Glutamatergic neuron (in vitro differentiated cells): ENCODE results near the gene GNGT1. TPM values are rescaled to one million over a fixed set of nuclear protein-coding genes. Genes with fewer than 3 reads are reported as not detected.
"Not testable (repeated sequence)": the region's sequence is repeated elsewhere in the genome, so short reads cannot be mapped to it uniquely, and the experiment has no call there.

Source experiments
- DNase-seq: peaks from one replicate; pipeline ENCODE4 v3.0.0; 2022
- H3K27ac Mint-ChIP-seq: one replicate; pipeline ENCODE4 v1.8.0; 2020; ENCODE audit warnings: mild to moderate bottlenecking, mixed read lengths, inconsistent platforms; ENCODE audit not compliant: unreplicated experiment
- H3K27me3 Mint-ChIP-seq: one replicate; pipeline ENCODE4 v1.8.0; 2020; ENCODE audit warnings: mild to moderate bottlenecking, moderate library complexity, mixed read lengths, inconsistent platforms; ENCODE audit not compliant: unreplicated experiment
- H3K36me3 Mint-ChIP-seq: one replicate; pipeline ENCODE4 v1.8.0; 2020; ENCODE audit warnings: mild to moderate bottlenecking, mixed read lengths, inconsistent platforms; ENCODE audit not compliant: unreplicated experiment
- H3K4me1 Mint-ChIP-seq: one replicate; pipeline ENCODE4 v1.8.0; 2020; ENCODE audit warnings: mild to moderate bottlenecking, low read depth, mixed read lengths, inconsistent platforms; ENCODE audit not compliant: unreplicated experiment
- H3K4me3 Mint-ChIP-seq: one replicate; pipeline ENCODE4 v1.8.0; 2020; ENCODE audit warnings: mild to moderate bottlenecking, mixed read lengths, inconsistent platforms; ENCODE audit not compliant: unreplicated experiment
- H3K9me3 Mint-ChIP-seq: one replicate; pipeline ENCODE4 v1.8.0; 2020; ENCODE audit warnings: mild to moderate bottlenecking, moderate library complexity, mixed read lengths, inconsistent platforms; ENCODE audit not compliant: unreplicated experiment
- CTCF ChIP-seq: fragments of 200-600 bp; sonication (generic); IDR thresholded peaks from one replicate; pipeline ENCODE4 v1.5.0; 2021; ENCODE audit not compliant: partially characterized antibody, unreplicated experiment
- total RNA-seq: library from RNA; stranded (reverse); fragmentation: NEBNext Ultra II Directional; extraction: Animal tissue kit (Norgen Biotek cat#: 25700); gene quantifications from one replicate; pipeline ENCODE4 v1.2.1, GENCODE V29; 2021; ENCODE audit not compliant: unreplicated experiment

Gene GNGT1
- total RNA-seq, 1 donor from 2014 or later: not detected

GRCh38 chr7:93897680-93898079 is 8.7 kb upstream of the GNGT1 start:
- Mint-ChIP-seq H3K9me3 (peaks cover 4% of the 10 kb centered on the region), H3K27me3 (no peaks in the 10 kb centered on the region), H3K4me3 (no peak overlapping the region), H3K36me3 (no peaks in the 10 kb centered on the region), H3K4me1 (peaks cover 15% of the 10 kb centered on the region), H3K27ac (no peak overlapping the region)
- no peak for DNase-seq
- TF ChIP-seq CTCF: no peak

GRCh38 chr7:93902777-93903423 is 3.5 kb upstream of the GNGT1 start:
- no peak overlapping the region for H3K4me3 Mint-ChIP-seq
- peak; percentile 89 for TF ChIP-seq CTCF
- H3K27ac Mint-ChIP-seq: no peak overlapping the region
- no peak for DNase-seq
- no peaks in the 10 kb centered on the region for H3K36me3 Mint-ChIP-seq
- H3K9me3 Mint-ChIP-seq: peaks cover 4% of the 10 kb centered on the region
- H3K4me1 Mint-ChIP-seq: no peaks in the 10 kb centered on the region
- H3K27me3 Mint-ChIP-seq: no peaks in the 10 kb centered on the region

GRCh38 chr7:93910076-93910994 is 4.0 kb downstream of the GNGT1 start:
- no peaks in the 10 kb centered on the region for H3K27me3 Mint-ChIP-seq
- DNase-seq: no peak
- H3K4me1 Mint-ChIP-seq: peaks cover 2% of the 10 kb centered on the region
- no peak for TF ChIP-seq CTCF
- H3K4me3 Mint-ChIP-seq: no peak overlapping the region
- no peaks in the 10 kb centered on the region for H3K36me3 Mint-ChIP-seq
- H3K9me3 Mint-ChIP-seq: no peaks in the 10 kb centered on the region
- H3K27ac Mint-ChIP-seq: no peak overlapping the region

- not testable (repeated sequence) for H3K27me3 Mint-ChIP-seq, DNase-seq, H3K9me3 Mint-ChIP-seq, H3K4me3 Mint-ChIP-seq, H3K4me1 Mint-ChIP-seq, H3K27ac Mint-ChIP-seq, H3K36me3 Mint-ChIP-seq
Observed at GRCh38 chr7:93911242-93911641, 4.9 kb downstream of the GNGT1 start.

GRCh38 chr7:93911661-93912060 is 5.3 kb downstream of the GNGT1 start:
- DNase-seq, H3K27ac Mint-ChIP-seq, H3K9me3 Mint-ChIP-seq, H3K36me3 Mint-ChIP-seq, H3K4me3 Mint-ChIP-seq, H3K27me3 Mint-ChIP-seq, H3K4me1 Mint-ChIP-seq: not testable (repeated sequence)

- no peak for DNase-seq
- H3K4me3 Mint-ChIP-seq: no peak overlapping the region
- H3K27ac Mint-ChIP-seq: no peak overlapping the region
- no peaks in the 10 kb centered on the region for H3K9me3 Mint-ChIP-seq
- no peaks in the 10 kb centered on the region for H3K36me3 Mint-ChIP-seq
- no peak for TF ChIP-seq CTCF
- no peaks in the 10 kb centered on the region for H3K27me3 Mint-ChIP-seq
- peaks cover 2% of the 10 kb centered on the region for H3K4me1 Mint-ChIP-seq
Observed at GRCh38 chr7:93913197-93913596, 6.8 kb downstream of the GNGT1 start.
